IMR-90 (cell line): Measurements from ENCODE around the gene CRNN. TPM values are rescaled to one million over a fixed set of nuclear protein-coding genes. Genes with fewer than 3 reads are reported as not detected.

Experiments
- ATAC-seq: fragments of 200-7000 bp; cut with Tn5 transposase; 2 replicates; pipeline ENCODE4 v1.9.1; 2020; ENCODE audit warnings: low read depth, mild to moderate bottlenecking, moderate library complexity
- BruUV-seq: library from RNA; stranded (reverse); fragments of 400-500 nt; replicated peaks from 2 replicates; lab custom pipeline; 2021; lab: Mats Ljungman, UMichigan
- CTCF ChIA-PET: fragments of 300-600 bp; formaldehyde crosslinking; extraction: SDS; loops from one replicate; lab custom pipeline; 2021; ENCODE audit warnings: antibody characterized with exemption; lab: Yijun Ruan, JAX
- POLR2A ChIA-PET: fragments of 300-600 bp; sonication (Branson Sonifier 250); formaldehyde crosslinking; loops from one replicate; lab custom pipeline; 2022; ENCODE audit warnings: antibody characterized with exemption; ENCODE audit not compliant: unreplicated experiment; lab: Charles Lee
- DNase-seq: peaks from one replicate; pipeline ENCODE4 v3.0.0; 2013
- H2AFZ ChIP-seq: replicated peaks from 2 replicates; pipeline ENCODE3; 2013; ENCODE audit warnings: low read length, mild to moderate bottlenecking; ENCODE audit not compliant: poor library complexity
- H2AK5ac ChIP-seq: 2 replicates; pipeline ENCODE4 v1.6.1; 2013; ENCODE audit warnings: low read depth, low read length, inconsistent platforms
- H2AK9ac ChIP-seq: replicated peaks from 2 replicates; pipeline ENCODE3; 2013; ENCODE audit warnings: mild to moderate bottlenecking, low read depth, low read length, moderate library complexity; ENCODE audit not compliant: poor library complexity
- H2BK120ac ChIP-seq: 2 replicates; pipeline ENCODE4 v1.6.1; 2013; ENCODE audit warnings: low read depth, low read length, inconsistent platforms
- H2BK15ac ChIP-seq: 3 replicates; pipeline ENCODE4 v1.6.1; 2013; ENCODE audit warnings: low read depth, low read length, inconsistent platforms
- H2BK20ac ChIP-seq: 2 replicates; pipeline ENCODE4 v1.6.1; 2013; ENCODE audit warnings: low read depth, mild to moderate bottlenecking, inconsistent platforms, low read length, moderate library complexity
- H2BK5ac ChIP-seq: 2 replicates; pipeline ENCODE4 v1.6.1; 2013; ENCODE audit warnings: mild to moderate bottlenecking, low read depth, low read length, inconsistent platforms; ENCODE audit not compliant: poor library complexity, severe bottlenecking
- H3K14ac ChIP-seq: replicated peaks from 2 replicates; pipeline ENCODE4 v1.6.1; 2013; ENCODE audit warnings: low read depth, low read length, inconsistent platforms
- H3K18ac ChIP-seq: 2 replicates; pipeline ENCODE4 v1.6.1; 2013; ENCODE audit warnings: low read depth, low read length, control low read depth
- H3K23ac ChIP-seq: 2 replicates; pipeline ENCODE4 v1.6.1; 2013; ENCODE audit warnings: low read depth, low read length, inconsistent platforms
- H3K27ac ChIP-seq: 2 replicates; pipeline ENCODE4 v1.5.1; 2013; ENCODE audit warnings: mild to moderate bottlenecking, control low read depth, low read length; ENCODE audit not compliant: insufficient read depth
- H3K27me3 ChIP-seq: 2 replicates; pipeline ENCODE4 v1.6.1; 2013; ENCODE audit warnings: low read length; ENCODE audit not compliant: control insufficient read depth, insufficient read depth
- H3K36me3 ChIP-seq: 2 replicates; pipeline ENCODE4 v1.6.1; 2013; ENCODE audit warnings: low read length, mixed read lengths; ENCODE audit not compliant: control insufficient read depth, insufficient read depth
- H3K4ac ChIP-seq: 2 replicates; pipeline ENCODE4 v1.6.1; 2013; ENCODE audit warnings: low read depth, low read length, inconsistent platforms
- H3K4me1 ChIP-seq: 2 replicates; pipeline ENCODE4 v1.6.1; 2013; ENCODE audit warnings: low read length, mixed read lengths; ENCODE audit not compliant: control insufficient read depth, insufficient read depth
- H3K4me2 ChIP-seq: 2 replicates; pipeline ENCODE4 v1.6.1; 2013; ENCODE audit warnings: low read depth, mild to moderate bottlenecking, control low read depth, low read length, moderate library complexity
- H3K4me3 ChIP-seq: 2 replicates; pipeline ENCODE4 v1.5.1; 2013; ENCODE audit warnings: low read depth, mild to moderate bottlenecking, control low read depth, low read length, moderate library complexity; ENCODE audit not compliant: insufficient read depth
- H3K56ac ChIP-seq: 2 replicates; pipeline ENCODE4 v1.6.1; 2013; ENCODE audit warnings: low read length, inconsistent platforms; ENCODE audit not compliant: insufficient read depth; ENCODE audit errors: extremely low read depth
- H3K79me1 ChIP-seq, 2 experiments: 2 replicates each; pipeline ENCODE4 v1.6.1; 2013; ENCODE audit warnings: low read length in 2 of 2, inconsistent platforms in 1 of 2, low read depth in 1 of 2
- H3K9ac ChIP-seq: 2 replicates; pipeline ENCODE4 v1.6.1; 2013; ENCODE audit warnings: low read depth, low read length, control low read depth
- H3K9me1 ChIP-seq: 2 replicates; pipeline ENCODE4 v1.6.1; 2013; ENCODE audit warnings: low read length, inconsistent platforms; ENCODE audit not compliant: insufficient read depth
- H3K9me3 ChIP-seq: 2 replicates; pipeline ENCODE4 v1.6.1; 2013; ENCODE audit warnings: low read length; ENCODE audit not compliant: control insufficient read depth, insufficient read depth
- H4K20me1 ChIP-seq: 2 replicates; pipeline ENCODE4 v1.6.1; 2013; ENCODE audit warnings: low read length, inconsistent platforms; ENCODE audit not compliant: insufficient read depth
- H4K5ac ChIP-seq: 2 replicates; pipeline ENCODE4 v1.6.1; 2013; ENCODE audit warnings: mild to moderate bottlenecking, low read depth, low read length, control low read depth
- H4K8ac ChIP-seq, 2 experiments: 2 replicates each; pipeline ENCODE4 v1.6.1; 2013; ENCODE audit warnings: low read depth in 2 of 2, low read length in 2 of 2, control low read depth in 1 of 2, inconsistent platforms in 1 of 2
- H4K91ac ChIP-seq: 2 replicates; pipeline ENCODE4 v1.6.1; 2013; ENCODE audit warnings: low read depth, low read length, inconsistent platforms; ENCODE audit not compliant: insufficient read depth
- CEBPB ChIP-seq: IDR thresholded peaks from 2 replicates; pipeline ENCODE4 v1.6.1; 2012; ENCODE audit warnings: low read depth, low read length, improper control_type of control experiment
- WGBS, 2 experiments: methylation state at CpG; one replicate each; pipeline versions ENCODE4 v1.1.5 to v1.1.7; 2013; ENCODE audit warnings: missing lambda C conversion rate in 2 of 2; ENCODE audit not compliant: insufficient read length in 1 of 2; ENCODE audit errors: extremely low coverage in 2 of 2; 5-methylcytosine and 5-hydroxymethylcytosine counted together
- dilution Hi-C: fragments of 300-500 bp; cut with HindIII; formaldehyde crosslinking; loops from one replicate; pipeline ENCODE4 v1.14.3; 2018; ENCODE audit warnings: low sequenced_read_pairs; ENCODE audit not compliant: unreplicated experiment
- in situ Hi-C: fragments of 300-500 bp; cut with MboI; formaldehyde crosslinking; loops from 3 replicates; pipeline ENCODE4 v1.14.3; 2019; ENCODE audit warnings: low sequenced_read_pairs, inconsistent platforms, mixed read lengths
- intact Hi-C: fragments of 100-400 bp; cut with micrococcal nuclease; formaldehyde crosslinking; loops from 2 replicates; pipeline ENCODE4 v1.10.0; 2022
- polyA plus RNA-seq, 3 experiments: library from polyadenylated mRNA; depleted of rRNA; stranded (reverse); fragments of >200 nt; gene quantifications; 2 replicates each; pipeline ENCODE4 v1.2.3, GENCODE V29; 2012; ENCODE audit warnings: low replicate concordance in 1 of 3
- total RNA-seq: library from RNA; depleted of rRNA; stranded (reverse); fragments of >200 nt; gene quantifications from 2 replicates; pipeline ENCODE4 v1.2.3, GENCODE V29; 2012

The CRNN gene
- total and polyA plus RNA-seq, 2 of the 4 experiments (the other 2 are of a cell fraction): not detected

DNA sequence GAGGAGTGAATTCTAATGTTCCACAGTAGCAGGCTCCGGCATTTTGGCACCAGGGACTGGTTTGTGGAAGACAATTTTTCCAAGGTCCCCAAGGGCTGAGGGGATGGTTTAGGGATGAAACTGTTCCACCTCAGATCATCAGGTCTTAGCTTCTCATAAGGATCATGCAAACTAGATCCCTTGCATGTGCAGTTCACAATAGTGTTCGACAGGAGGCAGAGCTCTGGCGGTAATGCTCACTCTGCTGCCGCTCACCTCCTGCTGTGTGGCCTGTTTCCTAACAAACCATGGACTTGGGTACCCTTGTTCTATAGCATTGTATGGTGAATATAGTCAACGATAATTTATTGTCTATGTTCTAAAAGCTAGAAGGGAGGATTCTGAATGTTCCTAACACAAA, 16.6 kb downstream of the CRNN start:
- no peak for TF ChIP-seq CEBPB
- Histone ChIP-seq H2BK5ac (no peak overlapping the region), H3K14ac (no peak overlapping the region), H3K4me1 (no peaks in the 10 kb centered on the region), H3K27ac (no peak overlapping the region), H2AK9ac (no peak overlapping the region), H4K91ac (no peak overlapping the region), H2AFZ (no peak overlapping the region), H3K56ac (no peak overlapping the region), H4K20me1 (no peaks in the 10 kb centered on the region), H3K9me1 (no peaks in the 10 kb centered on the region), H2AK5ac (no peak overlapping the region), H2BK15ac (no peak overlapping the region), H3K4me3 (no peak overlapping the region), H3K4ac (no peak overlapping the region), H3K23ac (no peak overlapping the region), H3K27me3 (no peaks in the 10 kb centered on the region), H3K79me1 (no peaks in the 10 kb centered on the region), H2BK120ac (no peak overlapping the region), H3K36me3 (no peaks in the 10 kb centered on the region), H3K18ac (no peak overlapping the region), H3K4me2 (no peak overlapping the region), H4K5ac (no peak overlapping the region), H2BK20ac (no peak overlapping the region), H3K9me3 (no peaks in the 10 kb centered on the region), H3K9ac (no peak overlapping the region), H4K8ac (no peak overlapping the region)
- WGBS, 2 experiments: 60% methylated on average over 1 of the region's 5 CpGs; no CpG with 5 or more reads in 1 of the 2 experiments
- in situ Hi-C loops: no loop called here
- dilution Hi-C loops: no loop called here
- DNase-seq (no peak), ATAC-seq (no peak)
- BruUV-seq: no TSS peak
- POLR2A ChIA-PET: no interaction called here
- CTCF ChIA-PET: no interaction called here
- intact Hi-C loops: no loop called here
